Stimulated activated CD4-positive, alpha-beta T cell treated with anti-CD3 and anti-CD28 coated beads, Interleukin-4, amount 100 ng/mL, for 1 hour (primary cell): Measurements from ENCODE around the gene PTPRD.

ENCODE experiments used
- DNase-seq: peaks from one replicate; pipeline ENCODE4 v3.0.0-alpha.2; 2020

The PTPRD gene

DNA sequence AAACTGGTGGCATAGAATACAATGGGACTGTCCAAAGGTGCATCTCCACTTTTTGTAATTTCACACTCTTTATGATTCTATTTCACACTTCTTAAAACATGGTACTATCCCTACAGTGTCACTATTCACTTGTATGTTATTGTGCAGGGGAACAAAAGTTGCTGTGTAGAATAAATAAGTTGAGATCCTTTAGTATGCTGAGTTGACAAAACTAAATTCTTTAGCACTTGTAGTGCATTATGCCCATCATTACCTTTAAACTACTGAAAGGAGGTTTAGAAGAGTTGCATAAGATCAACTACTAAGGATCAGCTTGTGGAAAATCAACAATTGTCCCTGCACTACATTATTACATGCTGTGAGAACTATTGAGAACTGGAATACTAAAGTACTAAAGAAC lies 1380.9 kb downstream of the PTPRD start:
- DNase-seq, result no peak

DNA sequence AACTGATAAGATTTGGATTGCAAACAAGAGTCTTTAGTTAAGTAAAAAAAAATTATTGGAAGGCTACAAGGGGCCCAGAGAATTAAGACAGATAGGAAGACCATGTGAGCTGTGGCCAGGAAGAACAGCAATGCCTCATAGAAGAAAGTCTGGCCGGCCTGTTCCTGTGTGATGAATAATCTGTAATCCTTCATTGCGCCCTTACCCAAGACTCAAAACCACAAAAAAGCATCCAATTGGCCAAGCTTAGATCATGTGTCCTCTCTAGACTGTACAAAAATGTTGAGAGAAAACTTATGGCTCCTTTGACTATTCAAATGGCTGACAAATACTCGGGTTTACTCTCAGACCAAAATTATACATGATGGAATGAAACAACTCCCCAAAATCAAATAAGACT lies 1383.5 kb downstream of the PTPRD start:
- DNase-seq, result no peak

DNA sequence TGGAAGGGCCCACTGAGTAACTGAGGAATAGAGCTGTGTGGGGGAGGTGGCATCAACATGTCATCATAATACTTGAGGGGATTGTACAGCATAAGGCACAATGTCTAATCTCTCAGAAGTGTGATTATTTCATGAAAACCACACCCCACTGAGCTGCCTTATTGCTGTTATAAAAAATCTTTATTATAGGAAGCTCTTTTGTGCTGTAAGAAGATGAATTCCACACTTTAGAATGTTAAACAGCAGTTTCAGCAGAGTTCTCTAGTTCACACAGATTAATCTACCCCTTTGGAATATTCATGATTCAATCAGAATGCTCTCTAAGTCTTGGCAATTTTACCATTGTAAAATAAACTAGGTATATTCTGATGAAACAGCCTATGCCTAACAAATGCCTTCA lies 1389.6 kb downstream of the PTPRD start:
- no peak for DNase-seq

DNA sequence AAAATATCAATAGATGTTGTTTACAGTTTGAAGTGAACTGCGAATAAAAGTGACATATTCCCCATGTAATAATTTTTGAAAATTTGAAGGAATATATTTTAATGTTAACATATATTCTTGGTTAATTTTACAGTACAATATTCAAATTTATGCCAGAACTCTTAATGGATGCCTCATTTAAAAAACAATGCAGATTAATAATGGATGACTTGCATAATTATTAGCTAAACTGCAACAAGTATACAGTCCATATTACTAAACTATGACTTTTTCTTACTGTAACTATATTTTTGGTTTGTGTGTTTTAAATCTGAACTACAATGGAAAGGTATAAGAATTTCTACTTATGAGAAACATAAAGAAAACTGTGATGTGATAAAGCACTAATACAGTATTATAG lies 1390.1 kb downstream of the PTPRD start:
- no peak for DNase-seq

DNA sequence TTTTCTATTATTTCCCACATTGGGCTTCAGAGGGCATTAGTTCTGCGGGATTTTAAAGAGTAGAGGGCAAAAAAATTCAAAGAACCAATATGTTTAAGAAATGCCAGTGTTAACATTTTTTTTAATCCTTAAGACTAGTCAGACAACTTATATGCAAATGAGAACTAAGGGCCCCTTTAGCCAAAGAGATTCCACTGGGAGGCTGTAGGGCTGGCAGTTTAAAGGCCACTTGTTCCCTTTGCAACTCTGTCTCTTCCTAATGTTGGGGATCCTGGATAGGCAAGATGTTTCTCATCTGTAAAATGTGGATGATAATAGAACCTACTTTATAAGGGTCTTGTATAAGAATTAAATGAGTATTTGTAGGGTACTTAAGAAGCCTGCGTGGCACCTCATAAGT lies 1395.9 kb downstream of the PTPRD start:
- no peak for DNase-seq

DNA sequence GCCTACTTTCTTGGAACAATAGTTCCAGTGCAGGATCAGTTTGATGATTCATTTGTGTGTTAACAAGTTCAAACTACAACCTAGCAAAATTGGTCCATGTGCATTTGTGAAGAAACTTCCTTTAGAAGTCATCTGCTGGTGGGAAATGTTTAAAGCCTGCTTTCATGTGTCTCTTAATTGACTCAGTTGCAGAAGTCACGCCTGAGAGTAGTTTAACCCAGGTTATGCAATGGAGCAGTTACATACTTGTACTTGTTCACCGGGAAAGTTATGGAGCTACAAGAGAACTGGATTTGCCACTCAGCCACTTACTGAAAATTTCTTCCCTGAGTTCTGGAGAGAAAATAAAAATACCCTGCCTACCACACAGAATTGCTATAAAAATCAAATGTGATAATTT lies 1397.8 kb downstream of the PTPRD start:
- DNase-seq, result no peak

DNA sequence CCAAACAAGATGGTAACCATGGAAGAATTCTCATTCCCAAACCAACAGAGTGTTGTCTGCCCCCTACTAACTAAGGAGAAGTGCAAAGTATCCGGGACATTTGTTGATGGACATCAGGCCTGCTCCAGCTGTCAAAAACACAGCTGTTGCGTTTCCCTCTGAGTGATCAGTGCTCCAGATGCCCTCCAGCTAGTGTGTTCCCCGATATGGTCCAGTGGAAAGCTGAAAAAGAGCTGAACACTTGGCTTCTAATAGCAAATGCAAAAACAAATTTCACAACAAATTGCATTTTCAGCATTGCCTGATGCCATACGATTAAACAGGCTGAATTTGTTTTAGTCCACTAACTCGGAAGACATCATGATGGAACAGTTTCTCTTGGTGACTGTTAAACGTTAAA lies 1398.7 kb downstream of the PTPRD start:
- no peak for DNase-seq

DNA sequence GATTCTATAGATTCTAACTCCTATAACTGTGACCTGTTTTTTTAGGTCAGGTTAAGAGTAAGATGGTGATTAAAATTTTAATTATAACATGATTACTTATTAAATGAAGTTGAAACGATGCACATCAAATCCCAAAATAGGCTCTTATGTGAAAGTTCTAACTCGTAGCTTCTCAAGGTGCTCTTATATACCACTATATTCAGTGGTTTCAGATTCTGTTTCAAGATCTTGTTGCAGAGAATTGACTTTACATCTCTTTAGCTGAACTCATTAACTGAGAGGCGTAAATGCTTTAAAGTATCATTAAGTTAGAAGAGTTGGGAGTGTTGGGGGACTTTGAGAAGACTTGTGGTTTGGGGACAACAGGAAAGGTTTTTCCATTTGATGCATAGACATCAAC lies 1399.8 kb downstream of the PTPRD start:
- DNase-seq, result no peak

DNA sequence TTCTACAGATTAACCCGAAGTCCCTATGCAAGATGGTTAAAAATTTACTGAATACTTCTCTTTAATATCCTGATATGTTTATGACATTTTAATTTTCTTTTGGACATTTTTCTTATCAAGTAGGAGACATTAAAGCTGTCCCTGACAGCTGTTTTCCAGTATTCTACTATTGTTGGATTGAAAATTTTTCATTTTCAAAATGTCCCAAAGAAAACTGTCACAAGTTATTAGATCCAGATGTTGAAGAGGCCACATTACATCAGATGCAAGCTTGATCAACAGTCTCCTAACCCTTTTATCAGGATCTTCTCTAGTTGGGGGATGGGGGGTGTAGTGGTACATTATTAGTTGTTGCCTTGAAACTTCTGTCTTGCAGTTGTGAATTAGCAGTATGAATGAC lies 1410.5 kb downstream of the PTPRD start:
- DNase-seq, result no peak

DNA sequence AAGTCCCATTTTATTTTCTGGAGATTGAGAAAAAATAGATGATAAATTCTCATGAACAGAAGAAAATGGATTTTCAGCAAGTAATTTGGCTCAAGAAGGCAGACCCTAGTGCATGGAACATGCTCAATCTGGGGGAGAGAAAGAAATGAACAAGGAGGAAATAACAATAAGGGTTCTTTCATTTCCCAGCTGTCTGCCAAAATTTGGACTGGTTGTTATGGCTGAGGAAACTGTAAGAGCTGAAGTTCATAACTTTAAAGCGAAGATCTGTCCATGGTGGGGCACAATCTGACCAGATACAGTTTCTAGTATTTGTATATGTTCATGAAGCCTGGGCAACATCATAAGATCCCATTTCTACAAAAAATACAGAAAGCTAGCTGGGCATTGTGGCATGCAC lies 1426.7 kb downstream of the PTPRD start:
- no peak for DNase-seq

DNA sequence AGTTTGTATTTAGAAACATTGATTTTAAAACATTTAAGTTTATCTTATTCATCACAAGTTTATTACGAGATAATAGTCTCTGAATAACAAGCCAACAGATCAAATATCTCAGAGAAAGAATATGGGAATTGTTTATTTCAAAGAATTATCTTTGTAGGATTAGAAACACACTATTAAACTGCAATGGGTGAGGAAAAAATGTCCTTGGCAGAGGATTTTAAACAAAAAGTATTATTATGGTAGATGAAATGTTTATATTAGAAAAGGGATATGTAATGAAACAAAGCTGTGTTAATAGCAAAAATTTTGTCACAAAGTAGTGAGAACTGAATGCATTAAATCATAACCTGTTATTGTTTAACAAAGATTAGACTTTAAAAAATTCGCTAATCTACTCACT lies 1430.4 kb downstream of the PTPRD start:
- DNase-seq, result no peak

DNA sequence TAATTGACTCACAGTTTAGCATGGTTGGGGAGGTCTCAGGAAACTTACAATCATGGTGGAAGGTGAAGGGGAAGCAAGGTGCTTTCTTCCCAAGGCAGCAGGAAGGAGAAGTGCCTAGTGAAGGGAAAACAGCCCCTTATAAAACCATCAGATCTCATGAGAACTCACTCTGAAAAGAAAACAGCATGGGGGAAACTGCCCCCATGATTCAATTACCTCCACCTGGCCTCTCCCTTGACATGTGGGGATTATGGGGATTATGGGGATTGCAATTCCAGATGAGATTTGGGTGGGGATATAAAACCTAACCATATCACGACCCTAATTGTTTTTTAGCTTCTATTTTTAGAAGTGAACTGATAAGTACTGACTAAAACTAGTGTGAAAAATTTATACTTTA lies 1435.7 kb downstream of the PTPRD start:
- no peak for DNase-seq

DNA sequence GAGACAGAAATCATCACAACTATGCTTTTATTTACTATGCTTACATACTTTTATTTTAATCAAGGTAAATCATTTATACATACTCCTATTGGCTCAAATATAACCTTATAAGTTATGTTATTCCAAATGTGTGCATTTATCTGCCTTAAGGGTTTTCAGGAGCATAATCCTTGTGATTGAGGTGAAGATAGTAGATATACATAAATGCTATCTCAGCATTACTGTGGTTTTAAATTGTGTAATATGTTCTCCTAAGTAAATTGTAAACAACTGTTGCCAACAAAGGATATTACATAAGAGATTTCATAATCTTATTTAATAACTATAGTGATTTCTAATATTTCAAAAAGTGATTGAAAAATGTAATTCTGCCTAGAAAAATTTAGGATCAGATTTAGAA lies 1438.4 kb downstream of the PTPRD start:
- DNase-seq, result no peak

DNA sequence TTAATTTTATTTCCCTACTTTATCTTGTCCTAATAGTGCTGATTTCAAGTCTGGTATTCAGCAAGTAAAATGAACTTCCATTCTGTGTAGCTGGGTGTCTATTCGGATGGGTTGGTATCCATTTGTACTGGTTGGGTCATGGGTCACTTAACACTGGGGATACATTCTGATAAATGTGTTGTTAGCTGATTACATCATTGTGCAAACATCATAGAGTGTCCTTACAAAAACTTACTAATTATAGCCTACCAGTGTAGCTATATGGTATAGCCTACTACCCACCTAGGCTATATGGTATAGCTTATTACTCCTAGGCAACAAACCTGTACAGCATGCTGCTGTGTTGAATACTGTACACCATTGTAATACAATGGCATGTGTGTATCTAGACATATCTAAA lies 1439.5 kb downstream of the PTPRD start:
- no peak for DNase-seq

DNA sequence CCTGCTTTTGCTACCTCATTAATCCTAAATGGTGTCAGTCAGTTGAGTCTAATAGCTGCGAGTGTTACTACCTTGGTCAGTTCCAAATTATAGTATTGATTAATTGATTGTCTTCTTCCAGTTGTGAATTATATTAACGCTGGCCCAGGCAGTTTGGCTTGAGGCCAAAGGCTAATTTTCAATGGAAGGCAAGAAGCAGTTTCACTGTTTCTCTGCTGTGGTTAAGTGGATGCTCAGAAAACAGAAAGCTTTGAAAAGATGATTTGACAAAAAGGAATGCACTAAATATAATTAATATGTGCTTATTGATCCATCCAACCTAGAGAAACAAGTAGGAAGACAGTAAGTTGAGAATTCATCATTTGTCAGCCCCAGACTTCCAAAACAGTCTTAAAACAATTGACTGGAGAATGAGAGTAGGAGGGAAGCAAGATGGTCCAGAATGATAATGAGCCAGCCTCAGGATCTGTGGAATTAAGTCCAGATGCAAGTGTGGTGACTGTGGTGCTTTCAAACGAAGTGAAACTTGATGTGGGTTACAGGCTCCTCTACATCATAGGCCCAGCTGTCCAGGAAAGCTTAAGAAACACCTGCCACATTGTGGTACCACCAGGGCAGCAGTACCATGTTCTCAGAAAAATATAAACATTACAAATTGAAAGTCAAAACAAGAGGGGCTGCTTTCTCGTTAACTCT lies 1442.2 kb downstream of the PTPRD start:
- no peak for DNase-seq

DNA sequence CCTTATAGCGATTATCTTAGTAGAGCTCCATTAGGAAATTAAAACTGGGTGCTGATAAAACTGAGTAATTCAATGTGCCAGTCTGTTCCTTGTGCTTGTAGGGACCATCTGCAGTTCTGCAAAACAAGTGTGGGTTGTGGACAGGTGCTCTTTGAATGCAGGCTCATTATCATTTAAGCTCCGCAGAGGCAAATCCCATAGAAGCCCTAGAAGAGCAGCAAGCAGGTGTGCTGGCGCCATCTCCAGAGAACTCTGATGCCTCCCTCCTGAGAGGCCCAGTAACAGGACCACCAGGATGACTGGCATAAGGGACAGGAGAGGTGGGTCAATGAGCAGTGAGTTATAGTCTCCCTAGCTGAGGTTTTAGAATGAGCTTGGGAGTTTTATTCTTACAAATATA lies 1470.8 kb downstream of the PTPRD start:
- DNase-seq, result no peak

DNA sequence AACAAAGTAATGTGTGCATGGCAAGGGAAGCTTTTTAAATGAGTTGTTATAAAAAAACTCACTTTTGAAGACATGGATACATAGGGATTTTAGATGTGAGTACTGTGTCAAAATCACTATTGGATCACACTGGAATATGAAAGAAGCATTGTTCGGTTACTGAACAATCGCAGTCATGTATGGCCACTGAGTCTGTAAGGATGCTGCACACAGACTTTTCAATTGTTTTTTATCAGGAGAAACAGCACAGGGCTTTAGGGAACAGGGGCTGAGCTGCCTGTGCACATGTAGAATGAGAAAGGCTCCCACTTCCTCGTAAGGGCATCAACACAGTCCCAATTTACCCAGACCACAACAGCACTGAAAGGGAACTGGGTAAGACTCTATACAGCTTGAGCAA lies 1479.3 kb downstream of the PTPRD start:
- no peak for DNase-seq

DNA sequence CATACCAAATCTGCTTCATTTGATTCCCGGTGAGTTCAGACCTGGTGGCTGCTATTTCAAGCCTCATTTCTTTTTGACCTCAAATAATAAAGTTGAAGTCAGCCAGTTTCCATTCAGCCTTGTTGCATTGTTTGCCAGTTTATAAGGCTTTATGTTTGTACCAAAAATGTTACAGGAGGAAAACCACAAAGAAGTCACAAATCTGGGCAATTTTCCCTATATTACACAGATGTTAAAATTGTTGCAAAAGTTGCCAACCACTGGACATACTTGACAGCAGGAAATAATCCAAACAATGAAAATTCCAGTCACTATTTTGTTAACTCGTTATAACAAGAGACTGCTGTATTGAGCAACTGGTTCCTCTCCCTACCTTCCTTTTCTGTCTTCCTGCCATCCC lies 1488.2 kb downstream of the PTPRD start:
- DNase-seq, result no peak

DNA sequence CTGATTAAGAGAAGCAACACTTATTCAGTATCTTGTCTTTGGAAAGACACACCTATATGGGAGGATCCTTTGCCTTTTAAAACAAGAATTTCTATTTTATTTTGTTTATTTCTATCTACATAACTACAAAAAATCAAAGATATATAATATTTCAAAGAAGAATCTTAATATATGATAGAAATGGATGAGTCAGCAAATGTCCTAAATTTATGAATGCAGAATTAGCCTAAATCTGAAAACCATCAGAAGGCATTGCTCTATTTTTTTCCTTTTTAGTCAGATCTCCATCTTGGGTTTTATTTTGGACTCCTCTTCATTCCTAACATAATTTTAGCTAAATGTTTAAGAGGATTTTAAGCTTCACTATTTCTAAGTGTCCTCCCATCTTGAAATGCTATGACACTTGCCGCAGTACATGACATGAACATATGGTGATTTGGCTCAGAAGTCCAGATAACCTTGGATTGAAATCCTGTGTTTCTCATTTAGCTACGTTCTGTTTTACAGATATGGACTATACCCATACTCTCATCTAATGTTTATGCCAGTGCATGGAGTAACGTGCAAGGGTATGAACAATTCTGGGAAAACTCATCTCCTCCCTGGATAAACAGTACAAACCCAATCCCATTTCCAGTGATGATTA lies 1490.4 kb downstream of the PTPRD start:
- DNase-seq, result no peak

DNA sequence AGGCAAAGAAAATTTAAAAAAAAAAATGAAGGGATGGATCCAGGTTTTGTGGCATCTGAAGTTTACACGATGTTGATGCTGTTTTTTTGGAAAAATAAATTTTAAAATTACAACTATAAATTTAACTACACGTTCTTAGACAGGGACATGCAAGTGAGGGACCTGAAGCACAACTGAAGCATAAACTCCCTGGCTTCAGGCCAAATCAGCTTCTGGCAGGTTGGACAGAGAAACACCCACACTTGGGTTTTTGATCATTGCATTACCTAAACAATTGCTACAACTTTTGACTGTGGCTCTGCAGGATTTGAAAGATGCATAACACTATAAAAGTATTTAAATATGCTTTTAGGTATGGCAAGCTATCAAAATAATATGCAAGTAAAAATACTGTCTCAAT lies 1494.9 kb downstream of the PTPRD start:
- DNase-seq, result no peak

DNA sequence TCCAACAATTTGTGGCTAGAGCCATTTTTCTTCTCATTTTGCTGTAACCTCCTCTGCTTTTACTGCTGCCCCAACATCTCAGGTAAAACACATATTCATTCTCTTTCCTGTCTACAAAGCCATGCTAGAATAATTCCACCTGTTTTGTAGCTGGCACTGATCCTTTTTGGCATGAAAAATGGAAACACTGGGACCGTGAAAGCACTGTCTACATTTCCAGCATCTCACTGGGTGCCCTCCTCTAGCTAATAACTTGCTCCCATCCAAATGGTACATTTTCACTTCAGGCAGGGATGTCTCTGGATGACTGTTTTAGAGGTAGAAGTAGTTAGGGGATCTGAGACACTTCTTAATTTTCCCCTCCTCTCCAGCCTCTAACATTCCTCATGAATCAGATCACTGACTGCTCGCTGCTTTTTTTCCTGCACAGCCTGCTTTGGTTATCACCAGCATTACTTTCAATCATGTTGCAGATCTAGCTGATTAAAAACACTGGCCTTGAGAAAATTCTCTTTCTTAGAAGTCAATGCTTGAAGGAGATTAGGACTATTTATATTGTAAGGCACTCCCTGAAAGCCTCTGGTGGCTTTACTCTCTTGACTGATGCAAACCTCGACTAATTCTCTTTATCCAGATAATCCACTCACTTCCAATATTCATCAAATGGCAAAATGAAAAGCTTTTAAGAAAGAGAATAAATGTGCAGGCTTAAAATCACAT lies 1500.6 kb downstream of the PTPRD start:
- no peak for DNase-seq

DNA sequence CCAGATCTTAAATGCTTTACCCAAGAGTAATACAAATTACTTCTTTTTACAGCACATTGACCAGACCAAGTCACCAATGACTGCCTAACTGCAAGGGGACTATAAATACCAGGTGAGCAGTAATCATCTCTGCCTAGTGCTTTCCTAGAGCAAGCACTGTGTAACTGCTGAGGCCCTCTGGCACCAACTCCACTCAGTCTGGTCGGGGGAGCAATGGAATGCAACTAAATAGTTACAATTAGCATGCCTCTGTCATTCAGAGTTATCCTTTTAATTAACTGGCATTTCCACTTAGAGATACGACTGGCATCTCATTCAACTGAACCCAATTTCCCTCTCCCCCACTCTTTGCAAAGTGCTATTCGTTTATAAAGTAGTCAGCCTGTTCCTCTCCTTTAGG lies 1504.2 kb downstream of the PTPRD start:
- DNase-seq, result no peak

DNA sequence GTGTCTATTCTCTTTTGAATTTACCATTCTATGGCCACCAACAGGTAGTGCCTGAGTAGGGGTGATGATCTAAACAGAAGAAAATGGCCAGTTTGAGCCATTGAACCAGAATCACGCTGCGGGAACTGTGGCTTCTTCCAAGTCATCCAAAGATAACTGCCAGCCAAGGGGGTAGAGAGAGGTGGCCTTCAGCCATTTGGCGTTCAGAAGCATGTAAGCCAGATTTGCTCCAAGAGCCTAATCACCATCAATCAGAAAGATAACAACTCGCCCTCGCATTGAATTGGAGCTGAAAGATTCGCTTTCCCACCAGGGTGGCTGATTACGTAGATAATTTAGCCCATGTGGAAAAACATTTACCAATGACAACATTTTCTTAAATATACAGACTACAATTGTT lies 1510.5 kb downstream of the PTPRD start:
- no peak for DNase-seq

DNA sequence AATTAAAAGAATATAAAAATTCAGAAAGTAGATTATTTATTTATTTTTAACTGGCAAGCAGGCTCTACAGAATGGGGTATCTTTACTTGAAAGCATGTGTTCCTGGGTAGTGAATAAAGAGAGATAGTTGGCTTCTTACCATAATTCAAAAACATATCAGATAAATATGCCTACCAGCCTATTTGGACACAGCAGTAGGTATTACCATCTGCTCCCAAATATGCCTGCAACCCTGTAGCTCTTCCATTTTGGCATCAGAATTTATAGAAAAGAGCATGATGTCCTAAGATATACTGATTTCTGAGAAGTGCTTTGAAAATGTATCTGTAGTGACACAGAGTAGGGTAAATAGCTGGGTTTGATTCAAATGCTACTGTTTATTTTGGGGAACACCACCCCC lies 1512.7 kb downstream of the PTPRD start:
- DNase-seq, result no peak

DNA sequence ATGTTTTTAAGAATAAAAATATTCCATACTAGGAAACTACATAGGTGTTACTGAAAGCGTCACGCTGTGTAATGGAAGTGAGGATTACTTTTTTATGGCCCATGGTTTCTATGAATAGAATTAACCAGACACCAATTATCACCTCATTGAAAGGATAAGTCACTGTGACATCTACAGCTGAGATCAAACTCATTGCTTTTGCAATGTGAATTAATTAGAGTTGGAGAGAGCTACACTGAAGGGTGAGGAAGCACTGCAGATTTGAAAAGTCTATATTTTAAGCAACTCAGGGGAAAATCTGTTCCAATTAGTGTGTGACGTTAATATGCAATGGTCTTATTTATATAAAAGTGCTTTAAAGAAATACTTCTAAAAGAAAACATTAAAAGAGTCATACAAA lies 1513.2 kb downstream of the PTPRD start:
- DNase-seq, result no peak
